ENCODE results near the gene LDB2.

DNA sequence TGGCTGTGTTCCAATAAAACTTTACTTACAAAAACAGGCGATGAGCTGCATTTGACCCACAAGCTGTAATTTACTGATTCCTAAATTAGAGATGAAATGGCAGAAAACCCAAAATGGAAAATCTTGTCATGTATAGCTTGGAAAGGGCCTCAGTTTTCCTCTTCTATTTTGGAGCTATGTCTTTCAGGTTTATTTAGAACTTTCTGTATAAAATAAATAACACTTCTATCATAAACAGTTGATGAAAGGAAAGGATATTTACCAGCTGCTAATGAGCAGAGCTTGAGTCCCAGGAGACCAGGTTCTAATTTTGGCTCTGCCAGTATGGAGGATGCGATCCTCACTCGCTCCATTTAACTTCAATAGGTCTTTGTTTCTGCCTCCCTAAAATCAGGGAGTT, 213.5 kb downstream of the LDB2 start:
- no peak for TF ChIP-seq EZH2phosphoT487 (IDR thresholded peaks at IDR 0.05; ENCODE audit: low read length)
- TF ChIP-seq, protein P1, sequence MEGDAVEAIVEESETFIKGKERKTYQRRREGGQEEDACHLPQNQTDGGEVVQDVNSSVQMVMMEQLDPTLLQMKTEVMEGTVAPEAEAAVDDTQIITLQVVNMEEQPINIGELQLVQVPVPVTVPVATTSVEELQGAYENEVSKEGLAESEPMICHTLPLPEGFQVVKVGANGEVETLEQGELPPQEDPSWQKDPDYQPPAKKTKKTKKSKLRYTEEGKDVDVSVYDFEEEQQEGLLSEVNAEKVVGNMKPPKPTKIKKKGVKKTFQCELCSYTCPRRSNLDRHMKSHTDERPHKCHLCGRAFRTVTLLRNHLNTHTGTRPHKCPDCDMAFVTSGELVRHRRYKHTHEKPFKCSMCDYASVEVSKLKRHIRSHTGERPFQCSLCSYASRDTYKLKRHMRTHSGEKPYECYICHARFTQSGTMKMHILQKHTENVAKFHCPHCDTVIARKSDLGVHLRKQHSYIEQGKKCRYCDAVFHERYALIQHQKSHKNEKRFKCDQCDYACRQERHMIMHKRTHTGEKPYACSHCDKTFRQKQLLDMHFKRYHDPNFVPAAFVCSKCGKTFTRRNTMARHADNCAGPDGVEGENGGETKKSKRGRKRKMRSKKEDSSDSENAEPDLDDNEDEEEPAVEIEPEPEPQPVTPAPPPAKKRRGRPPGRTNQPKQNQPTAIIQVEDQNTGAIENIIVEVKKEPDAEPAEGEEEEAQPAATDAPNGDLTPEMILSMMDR (IDR thresholded peaks at IDR 0.05; ENCODE audit: low read length) = no peak

Measured in MM.1S (cell line).